GM18499 (cell line): ENCODE results near the gene TEKT1.
"Not testable (repeated sequence)": the region's sequence is repeated elsewhere in the genome, so short reads cannot be mapped to it uniquely, and the experiment has no call there.

Experiments
- ATAC-seq: cut with Tn5 transposase; IDR thresholded peaks from one replicate; pipeline ENCODE4 v1.9.1; 2021; ENCODE audit warnings: moderate number of reproducible peaks; ENCODE audit not compliant: insufficient read depth, unreplicated experiment

TEKT1 gene

DNA sequence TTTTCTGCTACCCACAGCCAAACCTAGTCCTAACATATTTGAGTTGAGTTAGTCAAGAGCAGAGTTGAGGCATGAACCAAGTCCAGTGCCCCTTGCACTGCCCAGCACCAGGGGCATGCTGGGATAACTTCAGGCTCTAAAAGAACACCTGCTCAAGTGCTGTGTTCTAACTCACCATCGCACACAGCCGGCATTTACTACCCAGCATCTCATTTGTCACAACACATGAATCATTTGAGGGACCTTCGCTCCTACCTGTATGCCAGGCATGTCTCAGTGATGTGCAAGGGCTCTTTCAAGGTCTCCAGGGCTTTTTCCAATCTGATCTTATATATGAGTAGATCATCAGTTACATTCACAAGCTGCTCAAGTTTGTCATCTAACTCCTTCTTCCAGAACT lies 12.6 kb downstream of the TEKT1 start:
- ATAC-seq = no peak

DNA sequence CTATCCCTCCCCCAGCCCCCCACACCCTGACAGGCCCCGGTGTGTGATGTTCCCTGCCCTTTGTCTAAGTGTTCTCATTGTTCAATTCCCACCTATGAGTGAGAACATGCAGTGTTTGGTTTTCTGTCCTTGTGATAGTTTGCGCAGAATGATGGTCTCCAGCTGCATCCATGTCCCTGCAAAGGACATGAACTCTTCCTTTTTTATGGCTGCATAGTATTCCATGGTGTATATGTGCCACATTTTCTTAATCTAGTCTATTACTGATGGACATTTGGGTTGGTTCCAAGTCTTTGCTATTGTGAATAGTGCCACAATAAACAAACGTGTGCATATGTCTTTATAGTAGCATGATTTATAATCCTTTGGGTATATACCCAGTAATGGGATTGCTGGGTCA lies 15.2 kb downstream of the TEKT1 start:
- ATAC-seq = not testable (repeated sequence)

GRCh38 chr17:6815775-6816174 lies 15.8 kb downstream of the TEKT1 start:
- no peak for ATAC-seq

GRCh38 chr17:6812295-6812694 lies 19.2 kb downstream of the TEKT1 start:
- no peak for ATAC-seq

- no peak for ATAC-seq
These were observed 20.0 kb downstream of the TEKT1 start for GRCh38 chr17:6811510-6811909.

DNA sequence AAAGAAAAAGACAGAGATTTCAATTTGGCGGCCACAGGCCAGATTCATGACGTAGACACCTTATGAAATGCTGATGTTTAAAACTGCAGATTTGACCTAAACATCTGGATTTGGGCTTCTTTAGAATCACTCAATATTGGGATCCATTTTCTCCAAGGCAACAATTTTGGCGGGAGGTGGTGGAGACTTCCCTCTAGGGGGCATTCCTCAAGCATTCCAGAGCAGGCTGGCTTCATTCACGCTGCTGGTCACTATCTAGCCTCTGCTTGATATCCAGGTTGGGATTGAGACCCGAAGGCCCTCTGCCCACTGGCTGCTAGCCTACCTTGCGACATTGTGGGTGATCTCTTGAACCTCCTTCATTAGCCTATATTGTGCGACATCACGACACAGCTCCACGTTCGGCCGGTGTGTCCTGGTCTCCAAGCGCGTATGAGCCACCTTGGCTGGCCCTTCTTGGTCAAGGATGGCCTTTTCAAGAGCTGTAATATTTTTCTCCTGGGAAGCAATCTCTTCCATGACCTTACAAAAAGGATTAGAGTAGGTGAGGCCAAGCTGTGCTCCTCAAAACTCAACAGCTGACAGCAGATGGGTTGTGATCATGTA lies 31.0 kb downstream of the TEKT1 start:
- ATAC-seq = no peak

GRCh38 chr17:6799738-6800137 lies 31.8 kb downstream of the TEKT1 start:
- ATAC-seq = no peak

- no peak for ATAC-seq
These were observed 33.7 kb downstream of the TEKT1 start for GRCh38 chr17:6797718-6798351.

- no peak for ATAC-seq
These were observed 34.5 kb downstream of the TEKT1 start for GRCh38 chr17:6796887-6797490.

DNA sequence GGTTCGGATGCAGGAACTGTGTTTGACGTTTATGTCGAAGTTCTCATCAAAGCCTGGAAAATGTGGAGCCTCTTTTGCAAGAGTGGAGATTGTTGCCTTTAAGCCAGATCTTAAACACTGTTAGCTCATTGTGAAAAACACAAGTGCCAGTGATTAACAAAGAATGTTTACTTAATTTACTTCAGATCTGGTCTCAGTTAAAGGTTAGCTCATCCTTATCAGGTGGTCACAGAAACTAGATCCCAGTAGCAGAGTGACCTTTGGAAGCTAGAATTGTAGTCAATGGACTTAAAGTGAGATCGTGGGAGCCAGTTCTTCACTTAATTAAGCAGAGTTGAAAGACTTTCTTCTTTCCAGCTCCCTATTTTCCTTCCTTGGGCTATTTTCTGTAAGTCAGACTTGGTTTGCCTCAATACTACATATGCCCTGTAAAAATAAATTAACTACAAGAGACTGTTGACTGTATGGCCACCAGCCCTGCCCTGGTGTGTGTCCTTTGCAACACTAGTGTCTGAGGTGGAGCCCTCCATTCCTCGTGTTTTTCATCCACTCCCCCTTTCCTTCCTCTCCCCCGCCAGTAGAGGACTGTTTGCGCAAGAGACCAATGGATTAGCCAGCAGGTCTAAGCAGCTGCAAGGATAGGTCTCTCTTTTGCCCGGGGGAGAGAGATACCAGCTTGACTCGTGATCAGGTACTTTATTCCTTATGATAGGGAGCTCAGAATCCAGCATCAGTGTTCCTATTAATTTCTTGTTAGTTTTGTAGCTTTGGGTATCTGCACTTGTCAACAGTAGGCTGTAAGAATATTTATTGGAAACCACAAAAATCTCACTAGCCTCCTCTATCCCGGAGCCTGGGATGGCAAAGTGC lies 35.3 kb downstream of the TEKT1 start:
- no peak for ATAC-seq

- no peak for ATAC-seq
These were observed 37.6 kb downstream of the TEKT1 start for GRCh38 chr17:6793748-6794493.

DNA sequence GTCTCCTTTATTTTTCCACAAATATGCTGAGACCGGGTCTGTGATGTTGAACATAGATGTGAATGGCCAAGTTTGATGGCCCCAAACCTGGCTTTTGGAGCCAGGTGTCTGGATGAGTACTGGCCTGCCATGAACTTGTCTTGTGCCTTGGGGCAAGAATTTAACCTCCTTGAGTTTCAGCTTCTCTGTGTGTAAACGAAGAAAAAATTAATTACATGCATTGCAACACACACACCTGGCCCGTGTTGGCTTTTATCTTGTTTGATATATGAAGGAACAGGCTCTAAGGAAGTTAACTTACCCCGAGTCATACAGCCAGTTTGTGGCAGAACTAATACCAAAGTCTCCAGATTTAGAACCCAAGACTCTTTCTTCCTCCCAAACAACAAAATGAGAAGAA lies 42.4 kb downstream of the TEKT1 start:
- no peak for ATAC-seq

- no peak for ATAC-seq
These were observed 44.3 kb downstream of the TEKT1 start for GRCh38 chr17:6787081-6787693.

DNA sequence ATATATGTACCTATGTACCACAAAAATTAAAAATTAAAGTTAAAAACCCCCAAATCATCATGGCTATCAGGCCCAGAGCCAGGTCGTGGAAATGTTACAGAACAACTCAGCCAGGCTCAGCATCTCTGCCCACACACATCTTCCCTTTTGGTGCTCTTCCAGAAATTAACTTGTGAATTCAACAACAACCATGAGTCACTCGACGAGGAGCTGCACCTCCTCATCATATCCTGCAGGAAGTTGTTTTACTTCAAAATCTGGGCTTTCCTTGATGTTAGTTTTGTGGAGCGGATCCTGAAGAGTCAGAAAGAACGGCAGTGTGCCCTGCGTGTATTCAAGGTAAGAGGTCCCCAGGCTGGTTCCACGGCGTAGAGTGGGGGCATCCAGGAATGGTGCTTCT lies 44.9 kb downstream of the TEKT1 start:
- ATAC-seq = no peak

GRCh38 chr17:6782244-6782643 lies 49.3 kb downstream of the TEKT1 start:
- ATAC-seq = no peak

GRCh38 chr17:6780886-6781285 lies 50.6 kb downstream of the TEKT1 start:
- no peak for ATAC-seq

GRCh38 chr17:6780001-6780400 lies 51.5 kb downstream of the TEKT1 start:
- ATAC-seq = no peak

GRCh38 chr17:6779411-6779810 lies 52.1 kb downstream of the TEKT1 start:
- no peak for ATAC-seq

- ATAC-seq = no peak
These were observed 55.6 kb downstream of the TEKT1 start, which contains the start of gene FBXO39 for GRCh38 chr17:6775871-6776405. FBXO39 (plus strand) TSS chr17:6776215; CDS start chr17:6779869, 3,654 bp downstream.

DNA sequence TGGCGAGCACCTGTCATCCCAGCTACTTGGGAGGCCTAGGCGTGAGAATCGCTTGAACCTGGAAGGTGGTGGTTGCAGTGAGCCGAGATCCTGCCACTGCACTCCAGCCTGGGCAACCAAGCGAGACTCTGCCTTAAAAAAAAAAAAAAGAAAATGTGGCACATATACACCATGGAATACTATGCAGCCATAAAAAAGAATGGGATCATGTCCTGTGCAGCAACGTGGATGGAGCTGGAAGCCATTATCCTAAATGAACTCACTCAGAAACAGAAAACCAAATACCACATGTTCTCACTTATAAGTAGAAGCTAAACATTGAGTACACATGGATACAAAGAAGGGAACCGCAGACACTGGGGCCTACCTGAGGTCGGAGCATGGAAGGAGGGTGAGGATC lies 56.6 kb downstream of the TEKT1 start:
- ATAC-seq = not testable (repeated sequence)
